Fibroblast of lung (primary cell): ENCODE data around the gene MFGE8.

ENCODE experiments used
- EZH2 ChIP-seq: IDR thresholded peaks from 2 replicates; pipeline ENCODE4 v1.5.1; 2012; ENCODE audit warnings: low read length, control low read depth, mild to moderate bottlenecking; ENCODE audit errors: missing control alignments
- TF ChIP-seq, protein P1 (sequence below), 2 donors: IDR thresholded peaks in 1 of 2; conservative IDR thresholded peaks in 1 of 2; 1 replicate in 1 of 2; 2 replicates in 1 of 2; pipeline ENCODE4 v1.5.1; 2011 to 2012; ENCODE audit warnings: low read length in 2 of 2, control low read depth in 1 of 2, inconsistent platforms in 1 of 2, low read depth in 1 of 2, mild to moderate bottlenecking in 1 of 2

DNA sequence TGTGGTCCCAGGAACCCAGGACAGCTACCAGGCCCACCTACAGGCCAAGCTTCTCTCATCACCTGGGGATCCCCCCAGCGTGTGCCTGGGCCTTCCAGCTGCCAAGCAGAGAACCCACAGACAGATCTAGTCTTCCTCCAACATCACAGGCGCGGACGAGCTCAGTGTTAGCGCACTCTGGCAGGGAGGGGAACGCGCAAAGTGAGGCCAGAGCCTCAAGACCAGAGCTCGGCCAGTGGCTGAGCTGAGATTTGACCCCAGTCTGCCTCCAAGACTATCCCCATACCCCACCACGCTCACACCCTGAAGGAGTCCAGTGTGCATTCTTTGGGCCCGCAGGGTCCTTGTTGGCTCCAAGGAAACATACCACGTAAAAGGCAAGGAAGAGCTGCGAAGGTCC is 5.1 kb downstream of the MFGE8 start:
- TF ChIP-seq, protein P1, sequence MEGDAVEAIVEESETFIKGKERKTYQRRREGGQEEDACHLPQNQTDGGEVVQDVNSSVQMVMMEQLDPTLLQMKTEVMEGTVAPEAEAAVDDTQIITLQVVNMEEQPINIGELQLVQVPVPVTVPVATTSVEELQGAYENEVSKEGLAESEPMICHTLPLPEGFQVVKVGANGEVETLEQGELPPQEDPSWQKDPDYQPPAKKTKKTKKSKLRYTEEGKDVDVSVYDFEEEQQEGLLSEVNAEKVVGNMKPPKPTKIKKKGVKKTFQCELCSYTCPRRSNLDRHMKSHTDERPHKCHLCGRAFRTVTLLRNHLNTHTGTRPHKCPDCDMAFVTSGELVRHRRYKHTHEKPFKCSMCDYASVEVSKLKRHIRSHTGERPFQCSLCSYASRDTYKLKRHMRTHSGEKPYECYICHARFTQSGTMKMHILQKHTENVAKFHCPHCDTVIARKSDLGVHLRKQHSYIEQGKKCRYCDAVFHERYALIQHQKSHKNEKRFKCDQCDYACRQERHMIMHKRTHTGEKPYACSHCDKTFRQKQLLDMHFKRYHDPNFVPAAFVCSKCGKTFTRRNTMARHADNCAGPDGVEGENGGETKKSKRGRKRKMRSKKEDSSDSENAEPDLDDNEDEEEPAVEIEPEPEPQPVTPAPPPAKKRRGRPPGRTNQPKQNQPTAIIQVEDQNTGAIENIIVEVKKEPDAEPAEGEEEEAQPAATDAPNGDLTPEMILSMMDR (conservative IDR thresholded peaks at IDR 0.05 in 1 of 2, IDR thresholded peaks at IDR 0.05 in 1 of 2; ENCODE audit: low read depth in 1 of 2, low read length in 2 of 2): no peak
- TF ChIP-seq EZH2: no peak
